DMS153 treated with DMSO at 0.1 percent for 48 hours (cell line): ENCODE measurements around the gene PTPRF.
"Not testable (repeated sequence)": the region's sequence is repeated elsewhere in the genome, so short reads cannot be mapped to it uniquely, and the experiment has no call there.

Experiments used
- DNase-seq: peaks from one replicate; lab custom pipeline; 2025; ENCODE audit not compliant: unreplicated experiment; lab: John Stamatoyannopoulos, UW

PTPRF gene

GRCh38 chr1:43537423-43538142 is 6.9 kb downstream of the PTPRF start:
- DNase-seq, result no peak

GRCh38 chr1:43538143-43538487 is 7.4 kb downstream of the PTPRF start:
- no peak for DNase-seq

- DNase-seq, result no peak
Observed at GRCh38 chr1:43538969-43539368, 8.3 kb downstream of the PTPRF start.

GRCh38 chr1:43539726-43540434 is 9.2 kb downstream of the PTPRF start:
- no peak for DNase-seq

GRCh38 chr1:43540653-43541071 is 10.0 kb downstream of the PTPRF start:
- DNase-seq, result no peak

- DNase-seq, result no peak
Observed at GRCh38 chr1:43541141-43541540, 10.5 kb downstream of the PTPRF start.

- DNase-seq, result no peak
Observed at GRCh38 chr1:43541721-43542401, 11.2 kb downstream of the PTPRF start.

- no peak for DNase-seq
Observed at GRCh38 chr1:43542527-43543458, 12.1 kb downstream of the PTPRF start.

- DNase-seq, result no peak
Observed at GRCh38 chr1:43543567-43543966, 12.9 kb downstream of the PTPRF start.

- DNase-seq, result no peak
Observed at GRCh38 chr1:43545339-43545694, 14.6 kb downstream of the PTPRF start.

- peak; percentile 96 for DNase-seq
Observed at GRCh38 chr1:43545695-43546387, 15.2 kb downstream of the PTPRF start.

GRCh38 chr1:43546388-43547100 is 15.9 kb downstream of the PTPRF start:
- no peak for DNase-seq

GRCh38 chr1:43547538-43548072 is 16.9 kb downstream of the PTPRF start:
- DNase-seq, result peak; percentile 31

GRCh38 chr1:43548285-43549271 is 17.9 kb downstream of the PTPRF start:
- no peak for DNase-seq

GRCh38 chr1:43549394-43549793 is 18.7 kb downstream of the PTPRF start:
- not testable (repeated sequence) for DNase-seq

GRCh38 chr1:43549921-43550597 is 19.4 kb downstream of the PTPRF start:
- peak; percentile 97 for DNase-seq

- no peak for DNase-seq
Observed at GRCh38 chr1:43550598-43551246, 20.0 kb downstream of the PTPRF start.
